Fibroblast of mammary gland (primary cell): ENCODE results near the gene NIPAL3.

Experiments
- DNase-seq: peaks from one replicate; pipeline ENCODE4 v3.0.0-alpha.2; 2010; ENCODE audit warnings: low read depth
- H3K4me3 ChIP-seq: 2 replicates; pipeline ENCODE4 v1.5.1; 2011; ENCODE audit warnings: low read depth, mild to moderate bottlenecking, low read length, moderate library complexity; ENCODE audit not compliant: control insufficient read depth
- TF ChIP-seq, protein P1 (sequence below): conservative IDR thresholded peaks from 2 replicates; pipeline ENCODE4 v1.5.1; 2011; ENCODE audit warnings: low read depth, low read length, inconsistent platforms; ENCODE audit not compliant: control insufficient read depth, insufficient read depth

Gene NIPAL3

GRCh38 chr1:24374891-24375786 is 40.5 kb upstream of the NIPAL3 start:
- no peak overlapping the region for H3K4me3 ChIP-seq
- no peak for DNase-seq
- TF ChIP-seq, protein P1, sequence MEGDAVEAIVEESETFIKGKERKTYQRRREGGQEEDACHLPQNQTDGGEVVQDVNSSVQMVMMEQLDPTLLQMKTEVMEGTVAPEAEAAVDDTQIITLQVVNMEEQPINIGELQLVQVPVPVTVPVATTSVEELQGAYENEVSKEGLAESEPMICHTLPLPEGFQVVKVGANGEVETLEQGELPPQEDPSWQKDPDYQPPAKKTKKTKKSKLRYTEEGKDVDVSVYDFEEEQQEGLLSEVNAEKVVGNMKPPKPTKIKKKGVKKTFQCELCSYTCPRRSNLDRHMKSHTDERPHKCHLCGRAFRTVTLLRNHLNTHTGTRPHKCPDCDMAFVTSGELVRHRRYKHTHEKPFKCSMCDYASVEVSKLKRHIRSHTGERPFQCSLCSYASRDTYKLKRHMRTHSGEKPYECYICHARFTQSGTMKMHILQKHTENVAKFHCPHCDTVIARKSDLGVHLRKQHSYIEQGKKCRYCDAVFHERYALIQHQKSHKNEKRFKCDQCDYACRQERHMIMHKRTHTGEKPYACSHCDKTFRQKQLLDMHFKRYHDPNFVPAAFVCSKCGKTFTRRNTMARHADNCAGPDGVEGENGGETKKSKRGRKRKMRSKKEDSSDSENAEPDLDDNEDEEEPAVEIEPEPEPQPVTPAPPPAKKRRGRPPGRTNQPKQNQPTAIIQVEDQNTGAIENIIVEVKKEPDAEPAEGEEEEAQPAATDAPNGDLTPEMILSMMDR, result no peak

DNA sequence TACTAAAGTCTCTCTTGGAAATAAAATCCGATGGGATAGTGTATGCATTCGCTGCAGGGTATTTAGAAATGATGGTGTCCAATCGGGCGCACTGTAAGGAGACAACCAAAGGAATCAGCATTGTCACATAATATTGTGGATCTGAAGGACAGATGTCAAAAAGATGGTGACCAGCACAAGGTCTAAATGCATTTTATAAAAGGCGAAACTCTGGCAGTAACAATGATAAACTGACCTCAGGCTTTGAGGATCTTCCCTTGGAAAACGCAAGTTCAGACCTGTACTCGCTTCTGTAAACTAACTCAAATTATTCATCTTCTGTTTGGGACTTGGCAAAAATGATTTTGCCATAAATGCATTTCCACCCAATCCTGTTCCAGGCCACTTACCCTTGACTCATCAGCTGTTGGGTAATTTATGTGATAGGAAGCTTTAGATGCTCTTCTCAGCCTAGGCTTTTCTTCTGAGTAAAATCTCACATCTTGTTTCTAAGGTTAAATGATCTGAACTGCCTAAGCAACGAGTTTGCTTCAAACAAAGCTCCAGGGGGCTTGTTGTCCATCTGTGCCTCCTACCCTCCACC is 35.8 kb upstream of the NIPAL3 start:
- TF ChIP-seq, protein P1, result no peak
- H3K4me3 ChIP-seq, result no peak overlapping the region
- DNase-seq, result peak; percentile 82

- TF ChIP-seq, protein P1, result no peak
- DNase-seq, result no peak
Measured at GRCh38 chr1:24380508-24380907, 35.1 kb upstream of the NIPAL3 start.

GRCh38 chr1:24381256-24381655 is 34.3 kb upstream of the NIPAL3 start:
- H3K4me3 ChIP-seq, result no peak overlapping the region
- no peak for DNase-seq
- TF ChIP-seq, protein P1, result no peak

More at GRCh38 chr1:24380508-24380907, 35.1 kb upstream of the NIPAL3 start:
- H3K4me3 ChIP-seq, result no peak overlapping the region

- H3K4me3 ChIP-seq, result no peak overlapping the region
- TF ChIP-seq, protein P1, result no peak
- no peak for DNase-seq
Measured at GRCh38 chr1:24382165-24382577, 33.4 kb upstream of the NIPAL3 start.

- TF ChIP-seq, protein P1, result no peak
- no peak for DNase-seq
- H3K4me3 ChIP-seq, result no peak overlapping the region
Measured at GRCh38 chr1:24383381-24383940, 32.1 kb upstream of the NIPAL3 start.
